ENCODE measurements around the gene SLC17A9. TPM values are rescaled to one million over a fixed set of nuclear protein-coding genes. Genes with fewer than 3 reads are reported as not detected.
"Not testable (repeated sequence)": the region's sequence is repeated elsewhere in the genome, so short reads cannot be mapped to it uniquely, and the experiment has no call there.

The SLC17A9 gene
- total and polyA plus RNA-seq, 3 experiments from 2014 or later: 1.0 to 26.8 (median 26.4) TPM

- Mint-ChIP-seq H3K36me3 (peaks cover 0 to 16% (median 3%) of the 10 kb centered on the region in 3 donors), H3K4me3 (peak overlapping the region; percentile 84 to 98 (median 93))
These were observed 29.3 kb upstream of the SLC17A9 start for GRCh38 chr20:62923059-62923668.

GRCh38 chr20:62923669-62924441, 28.7 kb upstream of the SLC17A9 start:
- peaks cover 0 to 1% of the 10 kb centered on the region in 2 donors for H3K27me3 Mint-ChIP-seq
- H3K9me3 ChIP-seq (ENCODE audit: low read length): no peaks in the 10 kb centered on the region
- peaks cover 75 to 88% (median 87%) of the 10 kb centered on the region in 3 donors for H3K4me1 Mint-ChIP-seq
- ChIA-PET POLR2A (interaction anchor here (1.0 to 4.4 kb wide), 3 partner anchors 11 to 16 kb away, joined by 8 to 30 read pairs (median 11); partner anchors contain the start of gene GID8), CTCF (interaction anchor here (1.4 kb wide), 1 partner anchor 16 kb away, joined by 7 read pairs; no protein-coding TSS in a partner anchor)
- DNase-seq: no peak
- no peaks in the 10 kb centered on the region for H3K9me3 Mint-ChIP-seq
- peak overlapping the region; percentile 84 for H3K27ac ChIP-seq (ENCODE audit: low read depth, low read length)
- peak overlapping the region; percentile 68 for H3K4me3 ChIP-seq (ENCODE audit: low read length)
- peaks cover 80% of the 10 kb centered on the region for H3K4me1 ChIP-seq (ENCODE audit: insufficient read depth, low read length)
- peaks cover 0 to 20% (median 3%) of the 10 kb centered on the region in 3 donors for H3K36me3 Mint-ChIP-seq
- H3K36me3 ChIP-seq (ENCODE audit: insufficient read depth, low read length): no peaks in the 10 kb centered on the region
- H3K27ac Mint-ChIP-seq: peak overlapping the region; percentile 93 to 99 (median 98)
- peak overlapping the region; percentile 90 to 98 (median 94) for H3K4me3 Mint-ChIP-seq
- no peaks in the 10 kb centered on the region for H3K27me3 ChIP-seq (ENCODE audit: insufficient read depth, low read length, poor library complexity, severe bottlenecking)

More at GRCh38 chr20:62923059-62923668, 29.3 kb upstream of the SLC17A9 start:
- ChIA-PET CTCF (interaction anchor here (1.4 to 1.6 kb wide), 3 partner anchors 14 to 21 kb away, joined by 3 to 7 read pairs (median 5); no protein-coding TSS in a partner anchor), POLR2A (interaction anchor here (1.0 kb wide), 1 partner anchor 16 kb away, joined by 8 read pairs; no protein-coding TSS in a partner anchor)
- not testable (repeated sequence) for DNase-seq; H3K9me3 Mint-ChIP-seq; H3K36me3 ChIP-seq (ENCODE audit: insufficient read depth, low read length); H3K27me3 ChIP-seq (ENCODE audit: insufficient read depth, low read length, poor library complexity, severe bottlenecking); H3K9me3 ChIP-seq (ENCODE audit: low read length); H3K27me3 Mint-ChIP-seq
- peak overlapping the region; percentile 47 to 99 (median 98) for H3K27ac Mint-ChIP-seq
- H3K4me1 ChIP-seq (ENCODE audit: insufficient read depth, low read length): peaks cover 83% of the 10 kb centered on the region
- peak overlapping the region; percentile 6 for H3K4me3 ChIP-seq (ENCODE audit: low read length)
- H3K27ac ChIP-seq (ENCODE audit: low read depth, low read length): peak overlapping the region; percentile 14
- H3K4me1 Mint-ChIP-seq: peaks cover 75 to 88% (median 87%) of the 10 kb centered on the region in 3 donors

- ChIA-PET POLR2A (interaction anchor here (1.4 to 4.4 kb wide), 3 partner anchors 10 to 63 kb away, joined by 4 to 30 read pairs (median 11); partner anchors contain the start of genes GID8 and TCFL5), CTCF (interaction anchor here (1.4 to 4.5 kb wide), 2 partner anchors 12 to 17 kb away, joined by 7 to 38 read pairs; partner anchors contain the start of gene GID8)
- H3K27ac ChIP-seq (ENCODE audit: low read depth, low read length): peak overlapping the region; percentile 84
- no peaks in the 10 kb centered on the region for H3K36me3 ChIP-seq (ENCODE audit: insufficient read depth, low read length)
- H3K27me3 ChIP-seq (ENCODE audit: insufficient read depth, low read length, poor library complexity, severe bottlenecking): no peaks in the 10 kb centered on the region
- DNase-seq: peak in 3 of 5 donors; percentile 16 to 60 (median 35)
- peak overlapping the region; percentile 68 for H3K4me3 ChIP-seq (ENCODE audit: low read length)
- Mint-ChIP-seq H3K27me3 (peaks cover 0 to 1% of the 10 kb centered on the region in 2 donors), H3K27ac (peak overlapping the region; percentile 93 to 99 (median 98)), H3K9me3 (no peaks in the 10 kb centered on the region), H3K4me3 (peak overlapping the region; percentile 90 to 98 (median 94)), H3K4me1 (peaks cover 71 to 86% (median 83%) of the 10 kb centered on the region in 3 donors), H3K36me3 (peaks cover 0 to 22% (median 3%) of the 10 kb centered on the region in 3 donors)
- H3K9me3 ChIP-seq (ENCODE audit: low read length): no peaks in the 10 kb centered on the region
- H3K4me1 ChIP-seq (ENCODE audit: insufficient read depth, low read length): peaks cover 74% of the 10 kb centered on the region
These were observed 27.9 kb upstream of the SLC17A9 start for GRCh38 chr20:62924442-62925075.

- no peaks in the 10 kb centered on the region for H3K36me3 ChIP-seq (ENCODE audit: insufficient read depth, low read length)
- no peak for DNase-seq
- no peaks in the 10 kb centered on the region for H3K9me3 Mint-ChIP-seq
- peak overlapping the region; percentile 90 to 98 (median 94) for H3K4me3 Mint-ChIP-seq
- peak overlapping the region; percentile 84 for H3K27ac ChIP-seq (ENCODE audit: low read depth, low read length)
- CTCF ChIA-PET: interaction anchor here (4.5 kb wide), 1 partner anchor 12 kb away, joined by 38 read pairs; the partner anchor contains the start of gene GID8
- peaks cover 69 to 86% (median 83%) of the 10 kb centered on the region in 3 donors for H3K4me1 Mint-ChIP-seq
- peaks cover 0 to 1% of the 10 kb centered on the region in 2 donors for H3K27me3 Mint-ChIP-seq
- H3K27me3 ChIP-seq (ENCODE audit: insufficient read depth, low read length, poor library complexity, severe bottlenecking): no peaks in the 10 kb centered on the region
- H3K36me3 Mint-ChIP-seq: peaks cover 0 to 22% (median 3%) of the 10 kb centered on the region in 3 donors
- H3K4me3 ChIP-seq (ENCODE audit: low read length): peak overlapping the region; percentile 68
- H3K9me3 ChIP-seq (ENCODE audit: low read length): no peaks in the 10 kb centered on the region
- H3K27ac Mint-ChIP-seq: peak overlapping the region; percentile 93 to 99 (median 98)
- H3K4me1 ChIP-seq (ENCODE audit: insufficient read depth, low read length): peaks cover 74% of the 10 kb centered on the region
- POLR2A ChIA-PET: interaction anchor here (1.4 to 4.4 kb wide), 3 partner anchors 10 to 64 kb away, joined by 4 to 30 read pairs (median 11); partner anchors contain the start of genes GID8 and TCFL5
These were observed 27.5 kb upstream of the SLC17A9 start for GRCh38 chr20:62925076-62925419.

GRCh38 chr20:62925420-62926228, 26.9 kb upstream of the SLC17A9 start:
- H3K4me3 Mint-ChIP-seq: peak overlapping the region; percentile 90 to 98 (median 94)
- H3K4me1 ChIP-seq (ENCODE audit: insufficient read depth, low read length): peaks cover 72% of the 10 kb centered on the region
- no peaks in the 10 kb centered on the region for H3K9me3 Mint-ChIP-seq
- H3K36me3 ChIP-seq (ENCODE audit: insufficient read depth, low read length): no peaks in the 10 kb centered on the region
- ChIA-PET CTCF (interaction anchor here (4.5 kb wide), 1 partner anchor 11 kb away, joined by 38 read pairs; the partner anchor contains the start of gene GID8), POLR2A (interaction anchor here (1.0 to 4.4 kb wide), 5 partner anchors 8 to 64 kb away, joined by 4 to 30 read pairs (median 5); partner anchors contain the start of genes GID8 and TCFL5)
- peak; percentile 41 to 74 (median 52) for DNase-seq
- H3K27me3 ChIP-seq (ENCODE audit: insufficient read depth, low read length, poor library complexity, severe bottlenecking): no peaks in the 10 kb centered on the region
- peaks cover 0 to 1% of the 10 kb centered on the region in 2 donors for H3K27me3 Mint-ChIP-seq
- H3K4me1 Mint-ChIP-seq: peaks cover 68 to 86% (median 83%) of the 10 kb centered on the region in 3 donors
- peaks cover 0 to 18% (median 3%) of the 10 kb centered on the region in 3 donors for H3K36me3 Mint-ChIP-seq
- no peaks in the 10 kb centered on the region for H3K9me3 ChIP-seq (ENCODE audit: low read length)
- H3K27ac ChIP-seq (ENCODE audit: low read depth, low read length): peak overlapping the region; percentile 84
- H3K27ac Mint-ChIP-seq: peak overlapping the region; percentile 93 to 99 (median 98)
- peak overlapping the region; percentile 68 for H3K4me3 ChIP-seq (ENCODE audit: low read length)

- peak within 1 kb of the TSS; percentile 93 to 99 (median 98) for H3K27ac Mint-ChIP-seq
- H3K36me3 Mint-ChIP-seq: peaks cover 0 to 18% (median 1%) of the 10 kb centered on the region in 3 donors
- Histone ChIP-seq H3K9me3 (ENCODE audit: low read length) (no peaks in the 10 kb centered on the region), H3K27me3 (ENCODE audit: insufficient read depth, low read length, poor library complexity, severe bottlenecking) (no peaks in the 10 kb centered on the region), H3K4me3 (ENCODE audit: low read length) (peak within 1 kb of the TSS; percentile 68), H3K36me3 (ENCODE audit: insufficient read depth, low read length) (no peaks in the 10 kb centered on the region), H3K4me1 (ENCODE audit: insufficient read depth, low read length) (peaks cover 64% of the 10 kb centered on the region), H3K27ac (ENCODE audit: low read depth, low read length) (peak within 1 kb of the TSS; percentile 84)
- H3K4me3 Mint-ChIP-seq: peak within 1 kb of the TSS; percentile 91 to 98 (median 94)
- POLR2A ChIA-PET: interaction anchor here (0.7 to 4.4 kb wide), 8 partner anchors 8 to 65 kb away, joined by 4 to 30 read pairs (median 5); partner anchors contain the start of genes GID8 and TCFL5
- H3K27me3 Mint-ChIP-seq: peaks cover 0 to 1% of the 10 kb centered on the region in 2 donors
- CTCF ChIA-PET: interaction anchor here (1.6 to 4.5 kb wide), 6 partner anchors 10 to 28 kb away, joined by 5 to 38 read pairs (median 7); partner anchors contain the start of genes GID8 and SLC17A9
- H3K4me1 Mint-ChIP-seq: peaks cover 63 to 79% (median 75%) of the 10 kb centered on the region in 3 donors
- DNase-seq: peak; percentile 84 to 91 (median 88)
- H3K9me3 Mint-ChIP-seq: no peaks in the 10 kb centered on the region
These were observed 26.0 kb upstream of the SLC17A9 start, which contains the start of gene DIDO1 for GRCh38 chr20:62926229-62927127. Gene DIDO1, minus strand, starts transcription at chr20:62926505.
